AG04449 (cell line): ENCODE measurements around the gene PRKAG2.

ENCODE experiments used
- CTCF ChIA-PET: fragments of 350-600 bp; formaldehyde crosslinking; extraction: SDS; loops from one replicate; lab custom pipeline; 2021; ENCODE audit warnings: antibody characterized with exemption; lab: Yijun Ruan, JAX
- POLR2A ChIA-PET: fragments of 400-600, 350-600 bp; formaldehyde crosslinking; extraction: SDS; loops from one replicate; lab custom pipeline; 2020; ENCODE audit warnings: antibody characterized with exemption, inconsistent platforms; lab: Yijun Ruan, JAX
- DNase-seq: peaks from one replicate; pipeline ENCODE4 v3.0.0-alpha.2; 2010; ENCODE audit warnings: low read depth, low spot score
- H3K4me3 ChIP-seq: 2 replicates; pipeline ENCODE4 v1.5.1; 2011; ENCODE audit warnings: low read depth, mild to moderate bottlenecking, control low read depth, low read length
- CTCF ChIP-seq: IDR thresholded peaks from one replicate; pipeline ENCODE4 v1.5.1; 2011; ENCODE audit warnings: mild to moderate bottlenecking, moderate library complexity, low read length, control low read depth, inconsistent platforms; ENCODE audit not compliant: insufficient read depth; ENCODE audit errors: missing control alignments

PRKAG2 gene

GRCh38 chr7:151725844-151726651 is 150.9 kb downstream of the PRKAG2 start:
- H3K4me3 ChIP-seq: no peak overlapping the region
- ChIA-PET CTCF (interaction anchor here (0.8 to 2.8 kb wide), 3 partner anchors 10 to 32 kb away, joined by 3 to 18 read pairs (median 12); no protein-coding TSS in a partner anchor), POLR2A (no interaction called here)
- DNase-seq: no peak
- TF ChIP-seq CTCF: no peak

DNA sequence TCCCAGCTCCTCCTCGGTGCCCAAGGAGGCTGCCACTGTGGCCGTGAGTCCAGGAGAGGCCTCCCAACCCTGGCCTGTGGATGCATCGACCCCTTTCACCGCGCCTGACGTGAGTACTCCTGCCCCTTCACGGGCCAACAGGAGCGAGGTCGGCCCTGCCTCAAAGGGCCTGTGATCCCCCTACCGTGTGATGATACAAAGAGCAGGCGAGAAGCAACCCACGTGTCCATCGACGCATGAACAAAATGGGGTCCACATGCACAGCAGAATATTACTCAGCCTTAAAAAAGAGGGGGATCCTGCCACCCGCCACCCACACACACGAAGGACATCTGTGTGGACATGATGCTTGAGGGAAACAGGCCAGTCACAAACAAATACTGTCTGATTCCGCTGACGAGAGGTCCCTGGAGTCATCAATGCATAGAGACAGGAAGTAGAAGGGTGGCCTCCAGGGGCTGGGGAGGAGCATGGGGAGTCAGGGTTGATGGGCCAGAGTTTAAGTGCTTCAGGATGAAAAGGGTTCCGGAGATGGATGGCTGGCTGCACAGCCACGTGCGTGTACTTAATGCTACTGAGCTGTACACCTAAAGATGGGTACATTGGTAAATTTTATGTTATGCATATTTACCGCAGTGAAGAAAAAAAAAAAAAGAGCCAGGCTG is 151.9 kb downstream of the PRKAG2 start:
- no peak overlapping the region for H3K4me3 ChIP-seq
- ChIA-PET CTCF (interaction anchor here (0.8 to 2.8 kb wide), 3 partner anchors 11 to 33 kb away, joined by 3 to 18 read pairs (median 12); no protein-coding TSS in a partner anchor), POLR2A (no interaction called here)
- TF ChIP-seq CTCF: no peak
- DNase-seq: no peak

DNA sequence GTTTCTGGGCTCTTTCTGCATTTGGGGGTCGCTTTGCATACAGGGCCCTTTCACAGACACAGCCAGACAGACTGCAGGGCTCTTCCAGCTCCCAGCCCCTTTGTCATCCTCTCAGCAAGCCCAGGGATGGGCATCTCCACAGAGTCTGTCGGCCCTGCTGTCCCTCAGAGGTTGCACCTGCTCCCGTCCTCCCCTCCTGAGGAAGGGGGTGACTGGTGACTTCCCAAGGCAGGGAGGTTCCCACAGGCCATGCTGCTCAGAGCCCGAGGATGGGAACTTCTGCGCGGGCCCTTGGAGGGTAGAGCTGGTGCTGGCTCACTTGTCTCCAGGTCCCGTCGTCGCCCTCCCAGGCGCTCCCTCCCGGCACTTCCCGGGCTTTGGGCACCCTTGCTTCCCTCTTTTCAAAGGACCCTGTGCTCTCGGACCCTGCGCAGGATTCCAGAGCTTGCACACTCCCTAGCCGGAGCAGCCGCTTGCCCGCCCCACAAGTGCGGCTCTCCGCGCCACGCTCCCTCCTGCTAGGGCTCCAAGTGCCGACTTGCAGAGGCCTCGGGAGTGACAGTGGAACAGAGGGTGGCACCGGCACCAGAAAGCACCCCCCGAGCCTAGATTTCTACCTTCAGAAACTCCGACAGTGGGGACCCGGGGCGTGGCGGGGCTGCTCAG is 152.5 kb downstream of the PRKAG2 start:
- TF ChIP-seq CTCF: no peak
- POLR2A ChIA-PET: no interaction called here
- CTCF ChIA-PET: interaction anchor here (1.4 to 2.8 kb wide), 3 partner anchors 11 to 35 kb away, joined by 4 to 18 read pairs (median 12); no protein-coding TSS in a partner anchor
- H3K4me3 ChIP-seq: no peak overlapping the region
- DNase-seq: no peak

- H3K4me3 ChIP-seq: no peak overlapping the region
- ChIA-PET CTCF (interaction anchor here (1.0 to 1.8 kb wide), 3 partner anchors 11 to 152 kb away, joined by 3 to 5 read pairs (median 4); no protein-coding TSS in a partner anchor), POLR2A (no interaction called here)
- no peak for DNase-seq
- no peak for TF ChIP-seq CTCF
Measured at GRCh38 chr7:151723321-151723720, 153.6 kb downstream of the PRKAG2 start.

GRCh38 chr7:151722533-151722932 is 154.4 kb downstream of the PRKAG2 start:
- no peak for DNase-seq
- no peak for TF ChIP-seq CTCF
- CTCF ChIA-PET: interaction anchor here (1.0 to 1.8 kb wide), 3 partner anchors 12 to 151 kb away, joined by 3 to 5 read pairs (median 3); no protein-coding TSS in a partner anchor
- POLR2A ChIA-PET: no interaction called here
- H3K4me3 ChIP-seq: no peak overlapping the region
